ENCODE measurements around the gene CALD1.

The CALD1 gene, protein sequence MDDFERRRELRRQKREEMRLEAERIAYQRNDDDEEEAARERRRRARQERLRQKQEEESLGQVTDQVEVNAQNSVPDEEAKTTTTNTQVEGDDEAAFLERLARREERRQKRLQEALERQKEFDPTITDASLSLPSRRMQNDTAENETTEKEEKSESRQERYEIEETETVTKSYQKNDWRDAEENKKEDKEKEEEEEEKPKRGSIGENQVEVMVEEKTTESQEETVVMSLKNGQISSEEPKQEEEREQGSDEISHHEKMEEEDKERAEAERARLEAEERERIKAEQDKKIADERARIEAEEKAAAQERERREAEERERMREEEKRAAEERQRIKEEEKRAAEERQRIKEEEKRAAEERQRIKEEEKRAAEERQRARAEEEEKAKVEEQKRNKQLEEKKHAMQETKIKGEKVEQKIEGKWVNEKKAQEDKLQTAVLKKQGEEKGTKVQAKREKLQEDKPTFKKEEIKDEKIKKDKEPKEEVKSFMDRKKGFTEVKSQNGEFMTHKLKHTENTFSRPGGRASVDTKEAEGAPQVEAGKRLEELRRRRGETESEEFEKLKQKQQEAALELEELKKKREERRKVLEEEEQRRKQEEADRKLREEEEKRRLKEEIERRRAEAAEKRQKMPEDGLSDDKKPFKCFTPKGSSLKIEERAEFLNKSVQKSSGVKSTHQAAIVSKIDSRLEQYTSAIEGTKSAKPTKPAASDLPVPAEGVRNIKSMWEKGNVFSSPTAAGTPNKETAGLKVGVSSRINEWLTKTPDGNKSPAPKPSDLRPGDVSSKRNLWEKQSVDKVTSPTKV

GRCh38 chr7:134778941-134779740 lies at the start of gene CALD1:
Gene CALD1 (plus strand): TSS chr7:134779634. CDS start chr7:134867734, 88,100 bp downstream.
- DNase-seq: no peak

DNA sequence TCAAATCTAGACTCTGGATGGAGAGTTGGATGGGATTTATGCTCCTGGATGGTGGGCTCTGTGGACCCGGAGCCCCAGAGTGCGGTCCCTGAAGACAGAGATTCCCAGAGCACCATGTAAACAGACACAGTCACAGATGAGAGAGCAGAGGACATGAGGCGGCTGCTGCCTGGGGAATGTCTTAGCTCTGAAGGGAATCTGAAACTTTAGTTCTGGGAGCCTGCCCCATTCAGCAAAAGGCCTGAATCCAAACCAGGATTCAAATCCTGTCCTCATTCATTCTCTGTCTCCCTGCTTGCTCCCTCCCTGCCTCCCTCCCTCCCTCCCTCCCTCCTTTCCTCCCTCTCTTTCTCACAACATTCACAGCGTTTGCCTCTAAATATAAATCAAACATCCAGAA lies 49.5 kb upstream of the CALD1 start:
- DNase-seq: no peak

DNA sequence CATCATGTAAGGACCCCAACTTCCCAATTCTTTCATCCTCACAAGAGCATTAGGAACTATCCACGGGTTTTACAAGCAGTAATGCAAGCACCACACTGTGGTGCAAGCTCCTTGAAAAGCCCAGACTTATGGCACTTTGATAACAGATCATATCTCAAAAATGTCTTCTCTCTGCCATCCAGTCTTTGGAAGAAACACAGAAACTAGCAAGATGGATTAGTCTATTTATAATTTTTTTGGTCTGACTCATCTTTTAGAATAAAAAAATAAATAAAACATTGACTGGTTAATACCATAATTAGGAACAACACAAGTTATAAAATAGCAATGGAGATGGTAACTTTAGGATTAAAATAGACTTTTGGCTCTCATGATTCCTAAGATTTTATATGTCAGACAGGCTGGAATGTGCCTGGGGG lies 49.0 kb upstream of the CALD1 start:
- DNase-seq: no peak

GRCh38 chr7:134731616-134732015 lies 47.8 kb upstream of the CALD1 start:
- DNase-seq: no peak

- no peak for DNase-seq
Observed at GRCh38 chr7:134732728-134733127, 46.7 kb upstream of the CALD1 start.

DNA sequence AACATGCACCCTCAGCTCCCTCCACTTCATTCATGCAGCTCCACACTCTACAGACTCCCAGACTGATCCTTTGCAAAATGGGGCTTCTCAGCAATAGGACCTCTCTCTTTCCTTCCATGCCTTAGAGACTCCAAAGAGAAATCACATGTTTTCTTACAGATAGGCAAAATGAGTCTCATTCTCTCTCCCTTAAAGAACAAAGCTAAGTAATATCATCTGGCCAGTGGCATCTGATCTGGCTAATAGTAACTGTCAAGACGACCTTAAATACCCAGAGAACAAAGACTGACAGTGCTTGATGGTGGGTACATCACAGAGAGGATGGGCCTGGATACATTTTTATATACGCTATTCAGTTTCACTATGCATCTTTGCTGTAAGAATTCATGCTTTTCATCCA lies 43.1 kb upstream of the CALD1 start:
- no peak for DNase-seq

GRCh38 chr7:134737566-134738345 lies 41.7 kb upstream of the CALD1 start:
- peak; percentile 44 for DNase-seq

DNA sequence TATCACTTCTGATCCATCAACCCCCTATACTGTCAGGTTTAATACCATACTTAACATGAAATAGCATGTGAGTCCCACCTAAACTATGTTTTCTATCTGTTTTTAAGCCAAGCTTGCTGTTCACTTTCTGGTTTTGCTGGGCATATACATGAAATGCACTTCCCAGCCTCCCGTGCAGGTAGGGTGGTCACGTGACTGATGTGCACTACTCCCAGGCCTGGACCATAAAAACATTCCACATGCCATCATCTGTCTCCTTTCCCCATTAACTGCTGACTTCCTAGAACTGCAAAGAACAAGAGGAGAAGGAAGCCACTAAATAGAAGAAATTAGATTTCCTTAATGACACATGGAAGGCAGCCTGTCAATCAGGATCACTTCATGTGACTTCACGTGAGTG lies 40.1 kb upstream of the CALD1 start:
- DNase-seq: no peak

GRCh38 chr7:134740376-134740775 lies 39.1 kb upstream of the CALD1 start:
- no peak for DNase-seq

DNA sequence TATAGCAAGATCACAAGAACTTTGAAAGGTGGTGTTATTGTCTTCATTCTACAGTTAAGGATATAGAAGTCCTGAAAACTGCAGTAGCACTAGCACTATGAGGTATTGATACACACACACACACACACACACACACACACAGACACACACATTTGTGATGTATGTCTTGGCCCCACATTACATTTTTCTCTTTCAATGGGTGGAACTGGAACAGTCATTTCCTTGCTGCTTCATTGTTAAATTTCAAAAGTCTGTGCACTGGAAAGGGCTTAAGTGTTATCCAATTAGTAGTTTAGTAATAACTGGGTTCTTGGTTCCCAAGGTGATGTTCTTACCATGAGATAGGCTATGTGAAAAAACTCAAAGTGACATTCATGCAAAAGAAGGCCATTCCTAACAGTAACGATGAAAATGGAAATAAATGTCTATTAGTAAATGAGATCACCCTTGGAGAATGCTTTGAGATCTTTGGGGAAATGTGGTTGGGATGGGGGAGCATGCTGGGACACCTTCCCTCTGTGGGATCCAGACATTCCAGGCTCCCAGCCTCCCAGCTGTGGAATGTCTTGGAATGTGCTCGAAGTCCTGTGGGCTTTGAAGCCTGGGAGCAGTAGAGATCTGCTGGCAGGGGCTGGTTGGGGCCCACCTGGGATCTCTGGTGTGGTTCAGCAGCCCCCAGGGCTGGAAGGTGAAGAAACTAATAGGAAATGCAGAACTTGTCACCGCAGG lies 37.4 kb upstream of the CALD1 start:
- DNase-seq: no peak

DNA sequence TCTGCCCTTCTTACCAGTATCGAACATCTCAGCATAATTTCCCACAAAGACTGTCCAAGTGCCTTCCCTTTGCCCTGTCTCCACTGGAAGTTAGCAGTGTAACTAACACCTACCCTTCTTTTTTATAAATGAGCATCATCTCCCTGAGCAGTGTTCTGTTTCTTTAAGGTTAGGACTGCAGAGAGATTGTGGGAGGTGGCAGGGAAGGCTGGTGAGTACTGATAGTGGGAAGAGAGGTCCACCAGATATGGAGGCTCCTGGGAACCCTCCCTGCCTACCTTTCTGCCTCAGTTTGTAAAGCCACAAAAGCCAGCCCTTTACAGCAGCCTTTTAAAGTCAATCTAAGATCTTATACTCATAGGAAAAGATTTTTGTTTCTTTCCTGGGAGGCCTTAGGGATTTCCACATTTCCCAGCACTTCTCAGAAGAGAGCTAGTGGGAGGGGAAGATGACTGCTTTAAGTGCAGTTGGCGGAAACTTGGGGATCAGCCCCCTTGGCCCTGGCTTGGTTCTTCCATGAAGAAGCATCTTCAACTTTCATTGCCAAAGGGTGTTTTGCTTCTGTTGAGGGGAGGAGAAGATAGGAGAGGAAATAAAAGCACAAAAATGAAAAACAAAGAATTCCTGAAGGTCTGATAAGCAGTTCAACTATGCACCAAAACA lies 36.6 kb upstream of the CALD1 start:
- no peak for DNase-seq

DNA sequence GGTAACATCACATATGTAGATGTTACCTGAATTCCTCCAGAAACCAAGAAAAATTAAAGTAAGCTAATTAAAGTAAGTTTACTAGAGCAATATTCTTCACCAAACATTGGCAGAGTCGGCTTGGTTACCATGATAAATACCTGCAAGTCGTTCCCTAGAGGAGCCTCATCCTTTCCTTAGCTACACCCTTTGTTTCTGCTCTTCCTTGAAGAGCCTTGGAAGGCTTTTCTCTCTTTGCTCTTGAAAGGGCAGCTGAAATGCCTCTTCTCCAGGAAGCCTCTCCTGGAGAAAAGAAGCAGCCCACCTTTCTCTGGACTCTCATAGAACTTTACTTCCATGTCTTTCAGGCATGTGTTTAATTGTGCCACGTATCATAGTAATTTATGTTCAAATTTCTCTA lies 34.9 kb upstream of the CALD1 start:
- DNase-seq: no peak

DNA sequence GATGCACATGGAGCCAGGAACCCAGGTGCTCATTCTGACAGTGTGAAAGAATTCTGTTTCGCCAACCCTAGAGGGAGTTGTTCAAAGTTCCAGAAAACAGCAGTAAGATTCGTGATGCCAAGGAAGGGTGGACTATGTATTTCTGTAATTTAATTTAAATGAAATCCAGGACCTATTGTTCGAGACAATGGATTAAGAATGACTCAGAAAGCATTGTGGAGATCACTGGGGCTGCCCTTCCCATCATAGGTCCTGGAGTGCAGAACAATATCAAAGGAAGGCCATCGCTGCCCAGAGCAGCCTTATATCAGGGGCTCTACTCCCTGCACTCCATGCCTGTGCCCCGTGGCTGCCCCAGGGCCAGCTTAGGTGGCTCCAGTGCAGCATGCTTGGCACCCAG lies 32.1 kb upstream of the CALD1 start:
- no peak for DNase-seq

GRCh38 chr7:134750083-134751062 lies 29.1 kb upstream of the CALD1 start:
- DNase-seq: peak; percentile 71

- no peak for DNase-seq
Observed at GRCh38 chr7:134752006-134752760, 27.3 kb upstream of the CALD1 start.

GRCh38 chr7:134755422-134756022 lies 23.9 kb upstream of the CALD1 start:
- DNase-seq: peak; percentile 47

- no peak for DNase-seq
Observed at GRCh38 chr7:134757938-134758337, 21.5 kb upstream of the CALD1 start.

DNA sequence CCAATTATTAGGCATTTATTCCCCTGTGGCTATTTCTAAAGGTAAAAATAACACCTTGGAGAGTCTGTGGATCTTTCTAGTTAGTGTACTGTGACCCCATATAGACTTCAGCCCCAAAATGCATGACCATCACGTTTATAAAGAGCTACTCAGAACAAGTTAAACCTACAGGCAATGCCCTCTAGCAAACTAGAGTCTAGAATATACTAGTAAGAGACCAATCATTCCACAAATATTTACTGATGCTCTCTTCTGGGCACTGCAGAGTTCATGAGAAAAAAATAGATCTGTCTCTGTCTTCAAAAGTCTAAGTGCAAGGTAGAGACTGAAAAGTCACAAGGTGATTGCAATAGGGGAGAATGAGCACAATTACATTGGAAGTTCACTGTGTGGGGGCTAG lies 20.5 kb upstream of the CALD1 start:
- no peak for DNase-seq

DNA sequence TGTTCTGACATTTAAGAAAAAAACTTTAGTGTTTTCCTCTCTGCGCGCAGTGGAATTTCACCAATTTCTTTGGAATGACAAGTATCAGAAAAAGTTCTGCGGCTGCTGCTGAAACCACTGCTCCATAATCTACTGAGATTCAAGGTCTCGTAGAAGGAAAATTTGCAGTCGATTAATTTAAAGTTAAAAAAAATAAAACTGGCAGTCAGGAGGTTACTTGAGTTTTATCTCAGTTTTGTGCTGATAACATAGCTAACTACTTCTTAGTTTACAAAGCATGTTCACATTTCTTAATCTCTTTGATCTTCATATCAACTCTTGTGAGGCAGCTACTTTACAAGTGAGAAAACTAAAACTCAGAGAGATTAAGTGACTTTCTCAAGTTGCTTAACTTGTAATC lies 18.2 kb upstream of the CALD1 start:
- no peak for DNase-seq

Data from stimulated activated CD4-positive, alpha-beta T cell treated with anti-CD3 and anti-CD28 coated beads, Interleukin-4, amount 100 ng/mL, for 24 hours (primary cell).